Activated naive CD8-positive, alpha-beta T cell treated with anti-CD3 and anti-CD28 coated beads, Interleukin-2, amount 50 U/mL, for 16 hours (primary cell): ENCODE results near the gene RER1.
A peak's percentile ranks its signal among the peaks of the same experiment; 100 is the strongest.

ENCODE experiments used
- DNase-seq: peaks from one replicate; pipeline ENCODE4 v3.0.0-alpha.2; 2020; ENCODE audit warnings: low read depth, low spot score

RER1 gene

GRCh38 chr1:2407166-2407990, 15.7 kb downstream of the RER1 start:
- no peak for DNase-seq

GRCh38 chr1:2407991-2408275, 16.3 kb downstream of the RER1 start:
- DNase-seq: no peak

GRCh38 chr1:2408456-2408855, 16.8 kb downstream of the RER1 start:
- no peak for DNase-seq

GRCh38 chr1:2408859-2409276, 17.2 kb downstream of the RER1 start:
- DNase-seq: no peak

- DNase-seq: no peak
Measured at GRCh38 chr1:2409745-2410144, 18.1 kb downstream of the RER1 start.

GRCh38 chr1:2411801-2412394, 20.3 kb downstream of the RER1 start:
- DNase-seq: no peak

- DNase-seq: peak; percentile 98
Measured at GRCh38 chr1:2412395-2412772, 20.7 kb downstream of the RER1 start, which contains the start of gene PEX10. TSS of gene PEX10 (minus strand) at chr1:2412564. CDS start at chr1:2412502, 62 bp downstream.

GRCh38 chr1:2412773-2413494, 21.3 kb downstream of the RER1 start:
- no peak for DNase-seq

GRCh38 chr1:2413495-2414296, 22.1 kb downstream of the RER1 start:
- DNase-seq: no peak

- peak; percentile 49 for DNase-seq
Measured at GRCh38 chr1:2414297-2414958, 22.8 kb downstream of the RER1 start.

- DNase-seq: no peak
Measured at GRCh38 chr1:2415337-2415736, 23.7 kb downstream of the RER1 start.

GRCh38 chr1:2415801-2416208, 24.2 kb downstream of the RER1 start:
- no peak for DNase-seq

GRCh38 chr1:2416403-2416802, 24.8 kb downstream of the RER1 start:
- no peak for DNase-seq

- no peak for DNase-seq
Measured at GRCh38 chr1:2417083-2417832, 25.6 kb downstream of the RER1 start.

- no peak for DNase-seq
Measured at GRCh38 chr1:2417833-2418225, 26.2 kb downstream of the RER1 start.

GRCh38 chr1:2418791-2419320, 27.2 kb downstream of the RER1 start:
- DNase-seq: no peak

- no peak for DNase-seq
Measured at GRCh38 chr1:2419416-2419815, 27.8 kb downstream of the RER1 start.

GRCh38 chr1:2422523-2422922, 30.9 kb downstream of the RER1 start:
- no peak for DNase-seq

- DNase-seq: no peak
Measured at GRCh38 chr1:2425892-2426291, 34.3 kb downstream of the RER1 start.

- DNase-seq: no peak
Measured at GRCh38 chr1:2426540-2426939, 34.9 kb downstream of the RER1 start.
